Measurements from ENCODE around the gene TRMT5.

DNA sequence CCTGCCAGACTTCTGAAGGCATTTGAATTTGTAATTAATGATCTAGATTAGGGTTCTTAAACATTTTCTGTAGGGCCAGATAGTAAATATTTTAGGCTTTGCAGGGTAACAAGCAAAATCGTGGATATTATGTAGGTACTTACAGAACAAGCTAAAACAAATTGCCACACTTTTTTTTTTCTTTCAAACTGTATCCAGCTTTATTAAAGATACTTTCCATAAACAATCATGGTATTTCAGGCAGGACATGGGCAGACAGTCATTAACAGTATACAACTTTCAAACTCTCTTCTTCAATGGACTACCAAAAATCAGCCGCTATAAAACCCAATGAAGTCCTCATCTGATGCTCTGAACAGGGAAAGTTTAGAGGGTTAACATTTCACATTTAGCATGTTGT lies 9.6 kb downstream of the TRMT5 start:
- TF ChIP-seq POLR2A (IDR thresholded peaks at IDR 0.05; ENCODE audit: low read length) (no peak), GATA1 (IDR thresholded peaks at IDR 0.05; ENCODE audit: low read depth, low read length) (no peak)
